Measurements from ENCODE around the gene ABAT. TPM values are rescaled to one million over a fixed set of nuclear protein-coding genes. Genes with fewer than 3 reads are reported as not detected.

The ABAT gene
- total and polyA plus RNA-seq, 10 of the 15 experiments (the other 5 are each of a cell fraction or from before 2014, with no cell fraction given) = 1.0 to 10.6 (median 1.9) TPM

DNA sequence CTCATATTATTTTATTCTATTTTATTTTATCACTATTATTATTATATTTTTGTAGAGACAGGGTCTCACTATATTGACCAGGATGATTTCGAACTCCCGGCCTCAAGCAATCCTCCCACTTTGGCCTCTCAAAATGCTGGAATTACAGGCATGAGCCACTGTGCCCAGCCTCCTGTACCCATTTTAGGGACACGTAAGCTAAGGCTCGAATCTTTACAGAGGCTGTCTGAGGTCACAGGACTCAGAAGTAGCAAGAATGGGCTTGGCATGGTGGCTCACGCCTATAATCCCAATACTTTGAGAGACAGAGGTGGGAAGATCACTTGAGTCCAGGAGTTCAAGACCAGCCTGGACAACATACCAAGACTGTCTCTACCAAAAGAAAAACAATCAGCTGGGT lies 12.7 kb upstream of the ABAT start (continued):
- TF ChIP-seq, protein P1, sequence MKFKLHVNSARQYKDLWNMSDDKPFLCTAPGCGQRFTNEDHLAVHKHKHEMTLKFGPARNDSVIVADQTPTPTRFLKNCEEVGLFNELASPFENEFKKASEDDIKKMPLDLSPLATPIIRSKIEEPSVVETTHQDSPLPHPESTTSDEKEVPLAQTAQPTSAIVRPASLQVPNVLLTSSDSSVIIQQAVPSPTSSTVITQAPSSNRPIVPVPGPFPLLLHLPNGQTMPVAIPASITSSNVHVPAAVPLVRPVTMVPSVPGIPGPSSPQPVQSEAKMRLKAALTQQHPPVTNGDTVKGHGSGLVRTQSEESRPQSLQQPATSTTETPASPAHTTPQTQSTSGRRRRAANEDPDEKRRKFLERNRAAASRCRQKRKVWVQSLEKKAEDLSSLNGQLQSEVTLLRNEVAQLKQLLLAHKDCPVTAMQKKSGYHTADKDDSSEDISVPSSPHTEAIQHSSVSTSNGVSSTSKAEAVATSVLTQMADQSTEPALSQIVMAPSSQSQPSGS (IDR thresholded peaks at IDR 0.05; ENCODE audit: low read length) = no peak
- TF ChIP-seq NFIC (IDR thresholded peaks at IDR 0.05; ENCODE audit: low read depth, low read length) (no peak), MYB (IDR thresholded peaks at IDR 0.05; ENCODE audit: borderline replicate concordance, low read depth, low read length) (no peak)
- TF ChIP-seq, protein P2, sequence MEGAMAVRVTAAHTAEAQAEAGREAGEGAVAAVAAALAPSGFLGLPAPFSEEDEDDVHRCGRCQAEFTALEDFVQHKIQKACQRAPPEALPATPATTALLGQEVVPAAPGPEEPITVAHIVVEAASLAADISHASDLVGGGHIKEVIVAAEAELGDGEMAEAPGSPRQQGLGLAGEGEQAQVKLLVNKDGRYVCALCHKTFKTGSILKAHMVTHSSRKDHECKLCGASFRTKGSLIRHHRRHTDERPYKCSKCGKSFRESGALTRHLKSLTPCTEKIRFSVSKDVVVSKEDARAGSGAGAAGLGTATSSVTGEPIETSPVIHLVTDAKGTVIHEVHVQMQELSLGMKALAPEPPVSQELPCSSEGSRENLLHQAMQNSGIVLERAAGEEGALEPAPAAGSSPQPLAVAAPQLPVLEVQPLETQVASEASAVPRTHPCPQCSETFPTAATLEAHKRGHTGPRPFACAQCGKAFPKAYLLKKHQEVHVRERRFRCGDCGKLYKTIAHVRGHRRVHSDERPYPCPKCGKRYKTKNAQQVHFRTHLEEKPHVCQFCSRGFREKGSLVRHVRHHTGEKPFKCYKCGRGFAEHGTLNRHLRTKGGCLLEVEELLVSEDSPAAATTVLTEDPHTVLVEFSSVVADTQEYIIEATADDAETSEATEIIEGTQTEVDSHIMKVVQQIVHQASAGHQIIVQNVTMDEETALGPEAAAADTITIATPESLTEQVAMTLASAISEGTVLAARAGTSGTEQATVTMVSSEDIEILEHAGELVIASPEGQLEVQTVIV (IDR thresholded peaks at IDR 0.05; ENCODE audit: borderline replicate concordance, partially characterized antibody) = no peak
- TF ChIP-seq, protein P3, sequence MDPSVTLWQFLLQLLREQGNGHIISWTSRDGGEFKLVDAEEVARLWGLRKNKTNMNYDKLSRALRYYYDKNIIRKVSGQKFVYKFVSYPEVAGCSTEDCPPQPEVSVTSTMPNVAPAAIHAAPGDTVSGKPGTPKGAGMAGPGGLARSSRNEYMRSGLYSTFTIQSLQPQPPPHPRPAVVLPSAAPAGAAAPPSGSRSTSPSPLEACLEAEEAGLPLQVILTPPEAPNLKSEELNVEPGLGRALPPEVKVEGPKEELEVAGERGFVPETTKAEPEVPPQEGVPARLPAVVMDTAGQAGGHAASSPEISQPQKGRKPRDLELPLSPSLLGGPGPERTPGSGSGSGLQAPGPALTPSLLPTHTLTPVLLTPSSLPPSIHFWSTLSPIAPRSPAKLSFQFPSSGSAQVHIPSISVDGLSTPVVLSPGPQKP (IDR thresholded peaks at IDR 0.05; ENCODE audit: low read depth, low read length) = no peak

Data from GM12878 (cell line).